H1 (cell line): ENCODE measurements around the gene FGF23. TPM values are rescaled to one million over a fixed set of nuclear protein-coding genes. Genes with fewer than 3 reads are reported as not detected.

ENCODE experiments used
- CEBPB ChIP-seq: IDR thresholded peaks from 2 replicates; pipeline ENCODE4 v1.6.1; 2012; ENCODE audit warnings: low read depth, low read length
- polyA plus RNA-seq, 7 experiments: library from polyadenylated mRNA; depleted of rRNA in 3 of 7; stranded (reverse) in 5 of 7; unstranded in 2 of 7; fragments of >200 nt in 5 of 7; fragments of 200-250 nt in 2 of 7; gene quantifications; 1 replicate in 5 of 7; 2 replicates in 1 of 7; 4 replicates in 1 of 7; pipeline versions ENCODE4 v1.2.1 to v1.2.3, GENCODE V29; 2011 to 2013; ENCODE audit warnings: missing spikeins in 2 of 7, mixed read lengths in 2 of 7
- total RNA-seq: library from RNA; stranded (reverse); fragmentation: NEBNext Ultra II Directional; extraction: Animal tissue kit (Norgen Biotek cat#: 25700); gene quantifications from 2 replicates; pipeline ENCODE4 v1.2.1, GENCODE V29; 2021

FGF23 gene
- total and polyA plus RNA-seq, 2 of the 8 experiments (the other 6 are each of a cell fraction or from before 2014, with no cell fraction given): 0.35 to 0.67 TPM

GRCh38 chr12:4393211-4393610, 13.7 kb upstream of the FGF23 start (continued):
- TF ChIP-seq CEBPB: no peak
